ENCODE data around the gene ETV5. TPM values are rescaled to one million over a fixed set of nuclear protein-coding genes. Genes with fewer than 3 reads are reported as not detected.

The ETV5 gene
- total RNA-seq, 1 experiment from 2014 or later, result 92.9 TPM

DNA sequence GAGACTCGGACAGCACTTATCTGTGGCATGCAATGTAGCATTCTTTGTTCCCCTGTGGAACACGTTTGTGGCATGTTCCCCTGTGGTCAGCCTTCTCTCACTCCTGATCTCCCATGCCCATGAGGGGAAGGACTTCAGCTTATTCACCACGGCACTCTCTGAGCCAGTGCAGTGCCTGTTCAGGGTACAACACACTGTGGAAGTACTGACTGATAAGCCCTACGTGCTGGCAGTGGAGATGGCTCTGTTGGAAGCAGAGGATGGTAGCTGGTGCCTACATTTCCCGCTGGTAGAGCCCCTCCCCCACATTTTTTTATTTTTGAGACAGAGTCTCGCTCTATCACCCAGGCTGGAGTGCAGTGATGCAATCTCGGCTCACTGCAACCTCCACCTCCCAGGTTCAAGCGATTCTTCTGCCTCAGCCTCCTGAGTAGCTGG, 43.5 kb upstream of the ETV5 start:
- TF ChIP-seq, protein P1, sequence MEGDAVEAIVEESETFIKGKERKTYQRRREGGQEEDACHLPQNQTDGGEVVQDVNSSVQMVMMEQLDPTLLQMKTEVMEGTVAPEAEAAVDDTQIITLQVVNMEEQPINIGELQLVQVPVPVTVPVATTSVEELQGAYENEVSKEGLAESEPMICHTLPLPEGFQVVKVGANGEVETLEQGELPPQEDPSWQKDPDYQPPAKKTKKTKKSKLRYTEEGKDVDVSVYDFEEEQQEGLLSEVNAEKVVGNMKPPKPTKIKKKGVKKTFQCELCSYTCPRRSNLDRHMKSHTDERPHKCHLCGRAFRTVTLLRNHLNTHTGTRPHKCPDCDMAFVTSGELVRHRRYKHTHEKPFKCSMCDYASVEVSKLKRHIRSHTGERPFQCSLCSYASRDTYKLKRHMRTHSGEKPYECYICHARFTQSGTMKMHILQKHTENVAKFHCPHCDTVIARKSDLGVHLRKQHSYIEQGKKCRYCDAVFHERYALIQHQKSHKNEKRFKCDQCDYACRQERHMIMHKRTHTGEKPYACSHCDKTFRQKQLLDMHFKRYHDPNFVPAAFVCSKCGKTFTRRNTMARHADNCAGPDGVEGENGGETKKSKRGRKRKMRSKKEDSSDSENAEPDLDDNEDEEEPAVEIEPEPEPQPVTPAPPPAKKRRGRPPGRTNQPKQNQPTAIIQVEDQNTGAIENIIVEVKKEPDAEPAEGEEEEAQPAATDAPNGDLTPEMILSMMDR (conservative IDR thresholded peaks at IDR 0.05; ENCODE audit: low read depth, low read length), result no peak
- TF ChIP-seq EZH2 (IDR thresholded peaks at IDR 0.05; ENCODE audit: borderline replicate concordance, low read depth, low read length, poor library complexity, severe bottlenecking), result no peak
- CTCF ChIA-PET, result no interaction called here
- no peak for DNase-seq (ENCODE audit: low spot score)
- intact Hi-C loops (cut with micrococcal nuclease; ENCODE audit: unreplicated experiment), result no loop called here
- Histone ChIP-seq H3K4me3 (ENCODE audit: low read depth, low read length, poor library complexity, severe bottlenecking) (no peak overlapping the region), H3K27me3 (replicated peaks; ENCODE audit: insufficient read depth, low read depth, low read length, poor library complexity) (no peaks in the 10 kb centered on the region), H3K9me3 (ENCODE audit: low read depth, low read length, poor library complexity, severe bottlenecking) (no peaks in the 10 kb centered on the region), H3K36me3 (ENCODE audit: insufficient read depth, low read length, poor library complexity, severe bottlenecking) (no peaks in the 10 kb centered on the region), H3K4me1 (ENCODE audit: insufficient read depth, low read length, poor library complexity, severe bottlenecking) (no peaks in the 10 kb centered on the region), H3K27ac (ENCODE audit: low read depth, low read length, poor library complexity, severe bottlenecking) (no peak overlapping the region)
- POLR2A ChIA-PET (ENCODE audit: low non-redundant PET), result no interaction called here
- BruUV-seq (replicated peaks), result no TSS peak

DNA sequence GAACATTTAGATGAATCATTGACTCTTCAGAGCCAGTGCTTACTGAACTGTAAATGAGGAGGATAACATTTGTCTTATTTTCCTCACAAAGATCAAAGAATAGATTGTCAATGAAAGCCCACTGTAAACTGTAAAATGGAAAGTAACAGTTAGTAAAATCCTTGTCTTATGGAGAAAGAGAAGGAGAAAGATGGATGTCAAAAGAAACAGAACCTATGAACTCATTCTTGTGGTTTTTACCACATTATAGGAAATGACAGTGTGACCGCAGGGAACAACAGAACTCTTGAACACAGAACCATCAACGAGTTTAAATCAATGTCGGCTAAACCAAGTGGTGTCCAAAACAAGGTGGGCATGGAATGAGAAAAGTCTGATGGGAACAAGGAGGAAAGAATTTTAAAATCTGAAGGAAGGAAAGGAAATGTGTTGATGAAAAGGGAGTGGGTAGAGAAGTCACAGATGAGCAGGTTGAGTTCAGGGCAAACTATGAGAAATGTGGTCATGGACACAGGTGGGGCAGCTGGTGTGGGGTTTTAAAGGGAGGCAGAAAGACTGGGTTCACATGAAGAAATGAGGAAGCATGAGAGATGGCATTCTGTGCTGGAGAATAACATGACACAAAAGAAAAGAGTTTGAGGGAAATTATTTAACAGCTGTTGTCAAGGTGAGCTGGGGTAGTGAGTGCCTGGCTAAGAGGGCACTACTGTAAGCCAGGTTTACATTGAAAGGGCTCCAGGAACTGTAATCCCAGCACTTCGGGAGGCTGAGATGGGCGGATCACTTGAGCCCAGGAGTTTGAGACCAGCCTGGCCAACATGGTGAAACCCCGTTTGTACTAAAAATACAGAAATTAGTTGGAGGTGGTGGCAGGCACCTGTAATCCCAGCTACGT, 42.4 kb upstream of the ETV5 start:
- Histone ChIP-seq H3K4me3 (ENCODE audit: low read depth, low read length, poor library complexity, severe bottlenecking) (no peak overlapping the region), H3K36me3 (ENCODE audit: insufficient read depth, low read length, poor library complexity, severe bottlenecking) (no peaks in the 10 kb centered on the region), H3K27ac (ENCODE audit: low read depth, low read length, poor library complexity, severe bottlenecking) (no peak overlapping the region), H3K27me3 (replicated peaks; ENCODE audit: insufficient read depth, low read depth, low read length, poor library complexity) (no peaks in the 10 kb centered on the region), H3K4me1 (ENCODE audit: insufficient read depth, low read length, poor library complexity, severe bottlenecking) (no peaks in the 10 kb centered on the region), H3K9me3 (ENCODE audit: low read depth, low read length, poor library complexity, severe bottlenecking) (no peaks in the 10 kb centered on the region)
- no TSS peak for BruUV-seq (replicated peaks)
- intact Hi-C loops (cut with micrococcal nuclease; ENCODE audit: unreplicated experiment), result no loop called here
- ChIA-PET CTCF (no interaction called here), POLR2A (ENCODE audit: low non-redundant PET) (no interaction called here)
- DNase-seq (ENCODE audit: low spot score), result no peak
- TF ChIP-seq EZH2 (IDR thresholded peaks at IDR 0.05; ENCODE audit: borderline replicate concordance, low read depth, low read length, poor library complexity, severe bottlenecking), result no peak
- TF ChIP-seq, protein P1 (conservative IDR thresholded peaks at IDR 0.05; ENCODE audit: low read depth, low read length), result no peak

DNA sequence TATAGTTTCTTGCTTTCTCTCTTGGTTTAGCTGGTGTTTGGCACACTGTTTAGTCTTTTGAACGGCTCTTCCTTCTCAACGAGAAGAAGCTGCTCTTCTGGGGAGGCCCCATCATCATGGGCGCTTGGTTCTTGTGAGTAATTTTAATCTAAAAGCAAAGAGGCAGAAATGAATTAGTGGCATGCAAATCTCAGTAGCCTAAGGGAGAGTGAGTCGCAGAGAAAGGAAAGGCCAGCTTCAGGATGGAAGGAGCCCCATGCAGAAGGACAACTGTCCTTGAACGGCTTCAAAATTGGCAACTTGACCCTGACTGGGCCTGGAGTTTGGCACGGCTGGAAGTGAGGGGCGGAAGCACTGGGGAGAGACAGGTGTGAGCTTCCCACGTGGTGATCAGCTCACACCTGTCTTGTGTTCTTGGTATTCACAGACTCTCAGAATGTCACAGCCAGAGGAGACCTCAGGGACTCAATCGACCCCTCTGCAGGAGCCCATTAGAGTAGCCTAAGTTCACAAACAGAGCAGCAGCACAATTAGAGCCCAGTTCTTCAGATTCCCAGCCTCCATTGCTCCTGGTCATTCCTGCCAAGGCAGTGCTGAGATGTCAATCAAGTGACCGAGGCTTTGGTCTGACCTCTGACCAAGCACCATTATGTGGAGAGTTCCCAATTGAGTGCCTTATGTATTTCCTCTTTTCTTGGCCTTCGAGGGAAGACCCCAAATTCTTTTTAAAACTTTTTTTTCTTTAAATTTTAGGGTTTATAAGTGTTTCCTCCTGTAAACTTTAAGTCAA, 41.3 kb upstream of the ETV5 start:
- Histone ChIP-seq H3K36me3 (ENCODE audit: insufficient read depth, low read length, poor library complexity, severe bottlenecking) (no peaks in the 10 kb centered on the region), H3K9me3 (ENCODE audit: low read depth, low read length, poor library complexity, severe bottlenecking) (no peaks in the 10 kb centered on the region), H3K27ac (ENCODE audit: low read depth, low read length, poor library complexity, severe bottlenecking) (no peak overlapping the region), H3K27me3 (replicated peaks; ENCODE audit: insufficient read depth, low read depth, low read length, poor library complexity) (no peaks in the 10 kb centered on the region), H3K4me3 (ENCODE audit: low read depth, low read length, poor library complexity, severe bottlenecking) (no peak overlapping the region), H3K4me1 (ENCODE audit: insufficient read depth, low read length, poor library complexity, severe bottlenecking) (no peaks in the 10 kb centered on the region)
- DNase-seq (ENCODE audit: low spot score), result no peak
- POLR2A ChIA-PET (ENCODE audit: low non-redundant PET), result no interaction called here
- CTCF ChIA-PET, result no interaction called here
- TF ChIP-seq, protein P1 (conservative IDR thresholded peaks at IDR 0.05; ENCODE audit: low read depth, low read length), result no peak
- BruUV-seq (replicated peaks), result no TSS peak
- intact Hi-C loops (cut with micrococcal nuclease; ENCODE audit: unreplicated experiment), result no loop called here

Measured in A673 (cell line).